Pancreas (tissue), 10 donors: Measurements from ENCODE around the gene PPID. TPM values are rescaled to one million over a fixed set of nuclear protein-coding genes. Genes with fewer than 3 reads are reported as not detected.

Experiments
- ATAC-seq, 4 donors: fragments of 200-7000 bp; cut with Tn5 transposase; one replicate each; pipeline versions ENCODE4 v1.8.0 to v1.9.1; 2020; ENCODE audit warnings: mild to moderate bottlenecking in 4 of 4, moderate library complexity in 4 of 4
- DNase-seq, 6 donors: peaks; one replicate each; pipeline ENCODE4 v3.0.0-alpha.2; 2020
- FAIRE-seq: peaks from 2 replicates; lab custom pipeline; 2012; peaks lifted over from hg19 to GRCh38; lab: Jason Lieb, UNC
- H3K27ac ChIP-seq, 4 donors: fragments of 200-600 bp; sonication (generic); 1 replicate in 3 of 4; 2 replicates in 1 of 4; pipeline versions ENCODE4 v1.5.0 to v1.8.0; 2020
- H3K27me3 ChIP-seq, 4 donors: fragments of 200-600 bp; one replicate each; pipeline ENCODE4 v1.8.0; 2021
- H3K36me3 ChIP-seq, 3 donors: fragments of 200-600 bp; sonication (generic) in 1 of 3; one replicate each; pipeline versions ENCODE4 v1.5.0 to v1.8.0; 2020 to 2021
- H3K4me1 ChIP-seq, 3 donors: fragments of 200-600 bp; one replicate each; pipeline ENCODE4 v1.8.0; 2021
- H3K4me3 ChIP-seq, 4 donors: fragments of 200-600 bp; sonication (generic) in 2 of 4; one replicate each; pipeline versions ENCODE4 v1.5.0 to v1.8.0; 2020 to 2021
- H3K9me3 ChIP-seq, 4 donors: fragments of 200-600 bp; one replicate each; pipeline ENCODE4 v1.8.0; 2021
- WGBS, 2 donors: extraction: QIAGEN DNeasy Blood & Tissue Kit; methylation state at CpG; one replicate each; pipeline ENCODE4 v1.1.7; 2013; 5-methylcytosine and 5-hydroxymethylcytosine counted together
- intact Hi-C, 3 donors: fragments of 100-400 bp; cut with DNase I; formaldehyde crosslinking; loops; one replicate each; pipeline versions ENCODE4 v1.11.1 to v1.14.2; 2022
- polyA plus RNA-seq, 2 donors: library from polyadenylated mRNA; stranded (reverse); fragments of 200-250 nt; gene quantifications; one replicate each; pipeline ENCODE4 v1.2.3, GENCODE V29; 2013
- total RNA-seq, 6 donors: library from RNA; stranded (reverse); fragmentation: NEBNext Ultra II Directional in 4 of 6; extraction: Animal tissue kit (Norgen Biotek cat#: 25700) in 4 of 6; gene quantifications; one replicate each; pipeline versions ENCODE4 v1.2.1 to v1.2.4, GENCODE V29; 2021 to 2023
- TF ChIP-seq, protein P1 (sequence below), 4 donors: fragments of 200-600 bp; sonication (generic) in 3 of 4; IDR thresholded peaks; one replicate each; pipeline versions ENCODE4 v1.5.0 to v1.8.0; 2021; ENCODE audit warnings: antibody characterized with exemption in 4 of 4
- donor health status: healthy with polysubstance abuse.
- donor health status: DM: no; HTN: no; CAD: no; lungs with moderate emphysema.
- donor health status: DM: no; HTN: no; CAD: no.
- donor health status: control.
- donor health status: control.
- donor health status: Bipolar disorder and iron deficiency.
- donor health status: DM: yes; HTN: yes; CAD: no.
- donor health status: DM: no; HTN: no; CAD: no.
- donor health status: DM: no; HTN: no; CAD: no.
- donor health status: DM: yes; HTN: yes; CAD: no.

The PPID gene
- total and polyA plus RNA-seq, 8 donors = 5.6 to 14.5 (median 8.3) TPM

- no peaks in the 10 kb centered on the region for H3K27me3 ChIP-seq
- intact Hi-C loops = no loop called here
- H3K4me3 ChIP-seq = no peak overlapping the region
- TF ChIP-seq, protein P1, sequence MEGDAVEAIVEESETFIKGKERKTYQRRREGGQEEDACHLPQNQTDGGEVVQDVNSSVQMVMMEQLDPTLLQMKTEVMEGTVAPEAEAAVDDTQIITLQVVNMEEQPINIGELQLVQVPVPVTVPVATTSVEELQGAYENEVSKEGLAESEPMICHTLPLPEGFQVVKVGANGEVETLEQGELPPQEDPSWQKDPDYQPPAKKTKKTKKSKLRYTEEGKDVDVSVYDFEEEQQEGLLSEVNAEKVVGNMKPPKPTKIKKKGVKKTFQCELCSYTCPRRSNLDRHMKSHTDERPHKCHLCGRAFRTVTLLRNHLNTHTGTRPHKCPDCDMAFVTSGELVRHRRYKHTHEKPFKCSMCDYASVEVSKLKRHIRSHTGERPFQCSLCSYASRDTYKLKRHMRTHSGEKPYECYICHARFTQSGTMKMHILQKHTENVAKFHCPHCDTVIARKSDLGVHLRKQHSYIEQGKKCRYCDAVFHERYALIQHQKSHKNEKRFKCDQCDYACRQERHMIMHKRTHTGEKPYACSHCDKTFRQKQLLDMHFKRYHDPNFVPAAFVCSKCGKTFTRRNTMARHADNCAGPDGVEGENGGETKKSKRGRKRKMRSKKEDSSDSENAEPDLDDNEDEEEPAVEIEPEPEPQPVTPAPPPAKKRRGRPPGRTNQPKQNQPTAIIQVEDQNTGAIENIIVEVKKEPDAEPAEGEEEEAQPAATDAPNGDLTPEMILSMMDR (IDR thresholded peaks at IDR 0.05) = no peak
- H3K4me1 ChIP-seq = no peaks in the 10 kb centered on the region
- H3K9me3 ChIP-seq = no peaks in the 10 kb centered on the region
- WGBS, 2 donors = 96% methylated on average over 2 of the region's 2 CpGs
- no peaks in the 10 kb centered on the region for H3K36me3 ChIP-seq
- no peak for ATAC-seq
- no peak for FAIRE-seq
- DNase-seq = no peak
- H3K27ac ChIP-seq = no peak overlapping the region
Measured at GRCh38 chr4:158738866-158739265, 15.7 kb upstream of the PPID start.

GRCh38 chr4:158729716-158730559 is 6.7 kb upstream of the PPID start:
- intact Hi-C loops = loop anchor here in 2 of 3 donors (5.0 to 10.0 kb wide), 3 partner anchors 117 to 475 kb away; no protein-coding TSS in a partner anchor
- no peaks in the 10 kb centered on the region for H3K9me3 ChIP-seq
- DNase-seq (peak in 4 of 6 donors; percentile 31 to 73 (median 48)), ATAC-seq (peak; percentile 79 to 100 (median 98)), FAIRE-seq (no peak)
- no peaks in the 10 kb centered on the region for H3K27me3 ChIP-seq
- H3K4me1 ChIP-seq = no peaks in the 10 kb centered on the region
- no peaks in the 10 kb centered on the region for H3K36me3 ChIP-seq
- WGBS, 2 donors = 18 to 22% methylated on average over 5 of the region's 5 CpGs
- no peak overlapping the region for H3K4me3 ChIP-seq
- no peak overlapping the region for H3K27ac ChIP-seq
- TF ChIP-seq, protein P1 (IDR thresholded peaks at IDR 0.05) = peak; percentile 27 to 77 (median 73)

DNA sequence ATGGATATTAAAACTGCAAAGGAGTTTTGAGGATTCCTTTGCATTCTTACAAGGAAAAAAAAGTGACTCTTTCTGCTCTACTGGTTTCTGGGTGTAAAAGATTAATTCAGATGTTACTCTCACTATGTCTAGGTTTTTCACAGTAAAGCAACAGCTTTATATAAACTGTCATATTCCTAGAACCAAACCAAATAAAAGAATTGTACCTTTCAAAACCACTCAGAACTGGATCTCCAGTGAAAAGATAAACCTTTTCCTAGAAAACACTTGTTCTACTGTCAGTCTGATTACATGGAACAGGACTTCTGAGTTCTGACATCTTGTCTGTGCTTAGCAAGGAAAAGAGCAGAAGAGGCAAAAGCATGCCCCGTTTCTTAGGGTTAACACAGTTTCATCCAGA is 5.0 kb upstream of the PPID start:
- Histone ChIP-seq H3K9me3 (no peaks in the 10 kb centered on the region), H3K36me3 (no peaks in the 10 kb centered on the region), H3K4me1 (no peaks in the 10 kb centered on the region), H3K4me3 (no peak overlapping the region), H3K27me3 (no peaks in the 10 kb centered on the region), H3K27ac (no peak overlapping the region)
- TF ChIP-seq, protein P1 (IDR thresholded peaks at IDR 0.05) = no peak
- intact Hi-C loops = loop anchor here in 1 of 3 donors (5.0 to 10.0 kb wide), 2 partner anchors 124 to 477 kb away; no protein-coding TSS in a partner anchor
- ATAC-seq (no peak), DNase-seq (no peak), FAIRE-seq (no peak)
- WGBS, 2 donors = 44 to 46% methylated on average over 1 of the region's 1 CpG

DNA sequence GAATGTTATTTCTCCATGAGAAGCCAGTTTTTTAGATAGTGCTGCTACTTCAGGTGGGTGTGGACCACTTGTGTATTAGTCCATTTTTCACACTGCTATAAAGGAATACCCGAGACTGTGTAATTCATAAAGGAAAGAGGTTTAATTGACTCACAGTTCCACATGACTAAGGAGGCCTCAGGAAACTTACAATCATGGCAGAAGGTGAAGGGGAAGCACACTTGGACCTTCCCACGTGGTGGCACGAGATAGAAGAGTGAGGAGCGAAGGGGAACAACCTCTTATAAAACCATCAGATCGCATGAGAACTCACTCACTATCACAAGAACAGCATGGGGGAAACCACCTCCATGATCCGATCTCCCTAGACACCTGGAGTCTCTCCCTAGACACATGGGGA is 3.4 kb upstream of the PPID start:
- Histone ChIP-seq H3K4me3 (no peak overlapping the region), H3K4me1 (peaks cover 0 to 6% (median 5%) of the 10 kb centered on the region in 3 donors), H3K9me3 (no peaks in the 10 kb centered on the region), H3K27me3 (no peaks in the 10 kb centered on the region), H3K27ac (no peak overlapping the region), H3K36me3 (no peaks in the 10 kb centered on the region)
- ATAC-seq (no peak), FAIRE-seq (no peak), DNase-seq (no peak)
- intact Hi-C loops = loop anchor here in 1 of 3 donors (5.0 to 10.0 kb wide), 2 partner anchors 126 to 478 kb away; no protein-coding TSS in a partner anchor
- 62 to 73% methylated on average over 6 of the region's 6 CpGs for WGBS, 2 donors
- TF ChIP-seq, protein P1 (IDR thresholded peaks at IDR 0.05) = no peak
